Activated CD4-positive, alpha-beta T cell treated with anti-CD3 and anti-CD28 coated beads for 36 hours (primary cell): ENCODE data around the gene TRIML1. TPM values are rescaled to one million over a fixed set of nuclear protein-coding genes. Genes with fewer than 3 reads are reported as not detected.
A peak's percentile ranks its signal among the peaks of the same experiment; 100 is the strongest.

Experiments
- ATAC-seq: fragments of 200-7000 bp; cut with Tn5 transposase; one replicate; pipeline ENCODE4 v1.10.0; 2021; ENCODE audit warnings: mild to moderate bottlenecking, moderate library complexity
- CTCF ChIA-PET: fragments of 350-600 bp; sonication (Branson Sonifier 250); formaldehyde crosslinking; loops from one replicate; lab custom pipeline; 2021; ENCODE audit warnings: antibody characterized with exemption; lab: Charles Lee
- POLR2A ChIA-PET: fragments of 350-600 bp; sonication (Branson Sonifier 250); formaldehyde crosslinking; loops from one replicate; lab custom pipeline; 2021; ENCODE audit warnings: antibody characterized with exemption, inconsistent platforms; lab: Charles Lee
- DNase-seq: peaks from one replicate; pipeline ENCODE4 v3.0.0-alpha.2; 2020
- H3K27ac Mint-ChIP-seq: one replicate; pipeline ENCODE4 v1.8.0; 2021; ENCODE audit warnings: mixed read lengths
- H3K27me3 Mint-ChIP-seq: one replicate; pipeline ENCODE4 v1.8.0; 2021; ENCODE audit warnings: mixed read lengths
- H3K36me3 Mint-ChIP-seq: one replicate; pipeline ENCODE4 v1.8.0; 2021; ENCODE audit warnings: low read depth, mixed read lengths
- H3K4me1 Mint-ChIP-seq: one replicate; pipeline ENCODE4 v1.8.0; 2021; ENCODE audit warnings: mixed read lengths
- H3K4me3 Mint-ChIP-seq: one replicate; pipeline ENCODE4 v1.8.0; 2021; ENCODE audit warnings: mild to moderate bottlenecking, moderate library complexity, mixed read lengths
- H3K9me3 Mint-ChIP-seq: one replicate; pipeline ENCODE4 v1.8.0; 2021; ENCODE audit warnings: low read depth, mixed read lengths
- intact Hi-C, 2 experiments: fragments of 100-400 bp; cut with DNase I in 1 of 2; cut with micrococcal nuclease in 1 of 2; formaldehyde crosslinking; loops; one replicate each; pipeline versions ENCODE4 v1.14.2 to v1.15.1; 2022 to 2024; cut with DNase I, micrococcal nuclease
- total RNA-seq, 2 experiments: library from RNA; stranded (reverse); gene quantifications; one replicate each; pipeline ENCODE4 v1.2.3, GENCODE V29; 2021

TRIML1 gene
- total RNA-seq, 2 experiments from 2014 or later, result not detected

DNA sequence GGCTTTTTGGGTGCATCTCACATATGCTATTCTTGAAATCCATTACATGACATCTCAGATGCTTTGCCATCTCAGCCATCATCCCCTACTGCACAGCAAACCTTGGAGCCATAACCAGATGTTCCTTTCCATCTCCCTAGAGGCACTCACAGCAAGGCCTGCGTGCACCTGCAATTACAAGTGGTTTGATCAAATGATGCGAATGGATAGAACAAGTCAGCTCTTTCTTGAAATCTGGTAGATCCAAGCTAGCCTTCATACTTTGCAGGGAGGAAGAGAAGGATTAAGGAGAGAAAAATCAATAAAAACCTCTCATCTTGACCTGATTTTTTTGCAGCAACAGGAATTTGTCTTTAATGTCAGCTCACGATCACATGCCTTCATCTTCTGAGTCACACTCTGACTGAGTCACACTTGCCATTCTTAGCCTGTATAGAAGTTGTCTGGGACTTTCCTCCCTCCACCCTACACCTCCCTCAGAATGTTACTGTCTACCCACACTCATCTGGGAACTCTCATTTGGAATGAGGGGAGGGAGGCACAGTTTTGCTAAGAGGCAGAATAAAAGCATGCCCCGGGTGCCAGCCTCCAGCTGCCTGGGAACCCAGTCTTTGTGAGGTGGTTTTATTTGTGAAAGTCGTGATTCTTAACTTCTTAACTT, 11.9 kb upstream of the TRIML1 start:
- intact Hi-C loops, result no loop called here
- no peaks in the 10 kb centered on the region for H3K36me3 Mint-ChIP-seq
- DNase-seq (peak; percentile 10), ATAC-seq (peak; percentile 77)
- no peak overlapping the region for H3K4me3 Mint-ChIP-seq
- H3K27me3 Mint-ChIP-seq, result no peaks in the 10 kb centered on the region
- H3K27ac Mint-ChIP-seq, result no peak overlapping the region
- H3K4me1 Mint-ChIP-seq, result peaks cover 2% of the 10 kb centered on the region
- H3K9me3 Mint-ChIP-seq, result peaks cover 1% of the 10 kb centered on the region
- POLR2A ChIA-PET, result no interaction called here
- CTCF ChIA-PET, result no interaction called here

DNA sequence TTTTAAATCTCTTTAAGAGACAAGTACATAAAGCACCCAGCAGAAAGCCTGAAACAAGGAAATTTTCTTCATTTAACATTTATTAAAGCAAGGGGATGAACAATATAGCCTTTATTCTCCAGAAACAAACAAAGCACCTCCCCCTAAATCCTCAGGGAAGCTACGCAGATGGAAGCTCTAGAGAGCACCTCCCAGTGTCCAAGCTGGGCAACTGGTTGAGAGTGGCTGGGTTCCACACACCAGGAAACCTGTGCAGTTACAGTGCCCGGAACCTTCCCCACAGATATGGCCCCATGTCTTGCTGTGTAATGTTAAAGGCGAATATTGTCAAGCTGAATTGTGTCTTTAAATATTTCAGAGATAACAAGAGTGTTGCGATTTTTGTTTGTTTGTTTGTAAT, 8.9 kb upstream of the TRIML1 start:
- no peak for DNase-seq
- Mint-ChIP-seq H3K27ac (no peak overlapping the region), H3K9me3 (peaks cover 9% of the 10 kb centered on the region), H3K27me3 (no peaks in the 10 kb centered on the region), H3K4me1 (peaks cover 2% of the 10 kb centered on the region), H3K36me3 (no peaks in the 10 kb centered on the region), H3K4me3 (no peak overlapping the region)
- ChIA-PET POLR2A (no interaction called here), CTCF (no interaction called here)
- ATAC-seq, result no peak
- intact Hi-C loops, result no loop called here

DNA sequence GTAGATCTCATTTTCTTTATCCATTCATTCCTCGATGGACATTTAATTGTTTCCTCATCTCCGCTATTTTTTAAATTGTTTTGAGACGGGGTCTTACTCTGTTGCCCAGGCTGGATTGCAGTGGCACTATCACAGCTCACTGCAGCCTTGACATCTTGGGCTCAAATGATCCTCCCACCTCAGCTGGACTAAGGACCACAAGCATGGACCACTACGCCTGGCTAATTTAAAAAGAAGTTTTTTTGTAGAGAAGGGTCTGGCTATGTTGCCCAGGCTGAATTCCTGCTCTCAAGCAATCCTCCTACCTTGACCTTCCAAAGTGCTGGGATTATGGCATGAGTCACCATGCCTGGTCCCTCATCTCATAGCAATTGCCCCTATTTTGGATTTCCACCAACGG, 7.0 kb upstream of the TRIML1 start:
- Mint-ChIP-seq H3K4me1 (peaks cover 1% of the 10 kb centered on the region), H3K27me3 (no peaks in the 10 kb centered on the region), H3K27ac (no peak overlapping the region), H3K9me3 (peaks cover 13% of the 10 kb centered on the region), H3K36me3 (no peaks in the 10 kb centered on the region), H3K4me3 (no peak overlapping the region)
- ChIA-PET CTCF (no interaction called here), POLR2A (no interaction called here)
- intact Hi-C loops, result no loop called here
- no peak for DNase-seq
- no peak for ATAC-seq

DNA sequence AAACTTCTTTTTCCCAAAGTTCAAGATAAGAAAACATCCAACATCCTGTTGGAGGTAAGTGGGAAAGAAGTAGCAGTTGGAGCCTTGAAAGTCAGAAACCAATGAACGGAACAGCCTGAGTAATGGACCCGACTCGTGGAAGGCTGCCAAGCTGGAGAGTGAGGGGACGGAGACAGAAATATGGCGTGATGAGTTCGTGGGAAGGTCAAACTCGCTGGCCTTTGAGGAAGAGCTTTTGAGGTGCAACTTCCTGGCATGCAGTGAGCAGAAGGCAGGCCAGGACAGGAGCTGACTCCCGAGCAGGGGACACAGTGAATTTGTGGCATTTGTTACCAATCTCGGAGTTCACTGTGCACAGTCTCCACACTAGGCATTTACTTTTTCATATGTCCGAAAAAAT, 1.0 kb upstream of the TRIML1 start:
- peaks cover 10% of the 10 kb centered on the region for H3K9me3 Mint-ChIP-seq
- intact Hi-C loops, result no loop called here
- H3K27me3 Mint-ChIP-seq, result no peaks in the 10 kb centered on the region
- no peak overlapping the region for H3K4me3 Mint-ChIP-seq
- DNase-seq, result no peak
- ChIA-PET POLR2A (no interaction called here), CTCF (no interaction called here)
- H3K36me3 Mint-ChIP-seq, result no peaks in the 10 kb centered on the region
- ATAC-seq, result no peak
- no peaks in the 10 kb centered on the region for H3K4me1 Mint-ChIP-seq
- H3K27ac Mint-ChIP-seq, result no peak overlapping the region

DNA sequence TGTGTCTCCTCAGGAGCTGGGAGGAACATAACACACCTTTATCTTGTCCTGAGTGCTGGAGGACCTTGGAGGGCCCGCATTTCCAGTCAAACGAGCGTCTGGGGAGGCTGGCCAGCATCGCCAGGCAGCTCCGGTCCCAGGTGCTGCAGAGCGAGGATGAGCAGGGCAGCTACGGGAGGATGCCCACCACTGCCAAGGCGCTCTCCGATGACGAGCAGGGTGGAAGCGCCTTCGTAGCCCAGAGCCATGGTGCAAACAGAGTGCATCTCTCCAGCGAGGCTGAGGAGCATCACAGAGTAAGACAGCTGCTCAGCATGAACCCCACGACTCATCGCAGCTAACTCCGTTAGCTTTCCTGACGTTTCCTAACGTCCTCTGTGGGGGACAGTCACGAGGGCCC, 430 bp downstream of the TRIML1 start:
- DNase-seq (no peak), ATAC-seq (no peak)
- Mint-ChIP-seq H3K36me3 (no peaks in the 10 kb centered on the region), H3K9me3 (peaks cover 12% of the 10 kb centered on the region), H3K4me1 (no peaks in the 10 kb centered on the region), H3K27me3 (no peaks in the 10 kb centered on the region), H3K27ac (no peak overlapping the region), H3K4me3 (no peak overlapping the region)
- CTCF ChIA-PET, result no interaction called here
- POLR2A ChIA-PET, result no interaction called here
- intact Hi-C loops, result no loop called here

DNA sequence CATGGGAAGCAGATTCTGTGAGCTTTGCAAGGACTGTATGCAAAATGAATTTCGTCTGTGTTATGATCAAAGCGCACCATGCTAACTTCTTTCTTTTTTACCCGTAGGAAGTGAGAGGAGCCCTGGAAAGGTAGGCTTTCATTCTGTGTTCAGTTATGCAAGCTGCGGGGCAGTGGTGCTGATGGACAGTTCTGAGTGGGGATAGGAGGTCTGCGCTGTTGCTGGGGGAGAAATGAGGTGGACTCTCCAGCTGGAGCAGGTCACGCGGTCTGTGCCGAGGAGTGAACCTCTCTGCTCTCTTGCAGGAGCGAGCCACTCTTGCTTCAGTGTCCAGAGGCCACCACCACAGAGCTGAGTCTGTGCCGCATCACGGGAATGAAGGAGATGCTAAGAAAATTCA, 4.5 kb downstream of the TRIML1 start:
- intact Hi-C loops, result no loop called here
- no peaks in the 10 kb centered on the region for H3K4me1 Mint-ChIP-seq
- H3K9me3 Mint-ChIP-seq, result peaks cover 3% of the 10 kb centered on the region
- ChIA-PET POLR2A (no interaction called here), CTCF (no interaction called here)
- H3K36me3 Mint-ChIP-seq, result no peaks in the 10 kb centered on the region
- H3K27me3 Mint-ChIP-seq, result no peaks in the 10 kb centered on the region
- H3K4me3 Mint-ChIP-seq, result no peak overlapping the region
- no peak overlapping the region for H3K27ac Mint-ChIP-seq
- DNase-seq, result no peak
- no peak for ATAC-seq

DNA sequence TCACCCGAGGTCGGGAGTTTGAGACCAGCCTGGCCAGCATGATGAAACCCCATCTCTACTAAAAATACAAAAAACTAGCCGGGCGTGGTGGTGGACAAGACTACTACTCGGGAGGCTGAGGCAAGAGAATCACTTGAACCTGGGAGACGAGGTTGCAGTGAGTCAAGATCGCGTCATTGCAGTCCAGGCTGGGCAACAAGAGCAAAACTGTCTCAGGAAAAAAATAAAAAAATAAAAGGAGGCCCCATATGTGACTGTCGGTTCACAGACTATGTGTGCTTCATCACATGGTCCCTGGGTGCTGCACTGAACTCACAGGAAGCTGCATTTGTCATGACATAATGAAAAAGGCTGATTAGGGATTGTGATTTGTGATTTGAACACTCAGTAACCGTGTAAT, 6.4 kb downstream of the TRIML1 start:
- intact Hi-C loops, result no loop called here
- ChIA-PET CTCF (no interaction called here), POLR2A (no interaction called here)
- Mint-ChIP-seq H3K4me1 (no peaks in the 10 kb centered on the region), H3K9me3 (peaks cover 3% of the 10 kb centered on the region), H3K27ac (no peak overlapping the region), H3K4me3 (no peak overlapping the region), H3K36me3 (no peaks in the 10 kb centered on the region), H3K27me3 (no peaks in the 10 kb centered on the region)
- no peak for DNase-seq
- ATAC-seq, result no peak

DNA sequence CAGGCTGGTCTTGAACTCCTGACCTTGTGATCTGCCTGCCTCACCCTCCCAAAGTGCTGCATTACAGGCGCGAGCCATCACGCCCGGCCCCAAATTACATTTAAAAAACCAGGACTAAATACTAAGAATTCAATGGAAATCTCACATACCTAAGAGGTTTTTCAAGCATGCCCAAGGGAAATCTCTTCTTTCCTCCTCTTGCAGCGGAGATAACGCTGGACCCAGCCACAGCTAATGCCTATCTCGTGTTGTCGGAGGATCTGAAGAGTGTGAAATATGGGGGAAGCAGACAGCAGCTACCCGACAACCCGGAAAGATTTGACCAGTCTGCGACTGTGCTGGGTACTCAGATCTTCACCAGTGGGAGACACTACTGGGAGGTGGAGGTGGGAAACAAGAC, 7.4 kb downstream of the TRIML1 start:
- Mint-ChIP-seq H3K36me3 (no peaks in the 10 kb centered on the region), H3K4me1 (no peaks in the 10 kb centered on the region), H3K27me3 (no peaks in the 10 kb centered on the region), H3K9me3 (peaks cover 3% of the 10 kb centered on the region), H3K27ac (no peak overlapping the region), H3K4me3 (no peak overlapping the region)
- intact Hi-C loops, result no loop called here
- DNase-seq, result no peak
- CTCF ChIA-PET, result no interaction called here
- ATAC-seq, result no peak
- POLR2A ChIA-PET, result no interaction called here

DNA sequence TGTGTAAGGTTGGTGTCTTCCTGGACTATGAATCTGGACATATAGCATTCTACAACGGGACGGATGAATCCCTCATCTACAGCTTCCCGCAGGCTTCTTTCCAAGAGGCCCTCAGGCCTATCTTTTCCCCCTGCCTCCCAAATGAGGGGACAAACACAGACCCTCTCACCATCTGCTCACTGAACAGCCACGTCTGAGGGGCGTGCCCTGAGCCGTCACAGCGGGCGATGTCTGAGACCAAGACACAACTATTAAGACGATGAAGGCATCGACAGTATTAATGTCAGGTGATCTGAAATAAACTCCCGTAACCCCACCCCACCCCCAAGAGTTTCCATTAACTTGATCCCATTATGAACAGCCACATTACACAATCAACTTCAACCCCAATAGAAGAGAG, 7.9 kb downstream of the TRIML1 start:
- Mint-ChIP-seq H3K4me3 (no peak overlapping the region), H3K9me3 (peaks cover 3% of the 10 kb centered on the region), H3K27me3 (no peaks in the 10 kb centered on the region), H3K36me3 (no peaks in the 10 kb centered on the region), H3K4me1 (no peaks in the 10 kb centered on the region), H3K27ac (no peak overlapping the region)
- intact Hi-C loops, result no loop called here
- ChIA-PET CTCF (no interaction called here), POLR2A (no interaction called here)
- ATAC-seq (no peak), DNase-seq (no peak)

DNA sequence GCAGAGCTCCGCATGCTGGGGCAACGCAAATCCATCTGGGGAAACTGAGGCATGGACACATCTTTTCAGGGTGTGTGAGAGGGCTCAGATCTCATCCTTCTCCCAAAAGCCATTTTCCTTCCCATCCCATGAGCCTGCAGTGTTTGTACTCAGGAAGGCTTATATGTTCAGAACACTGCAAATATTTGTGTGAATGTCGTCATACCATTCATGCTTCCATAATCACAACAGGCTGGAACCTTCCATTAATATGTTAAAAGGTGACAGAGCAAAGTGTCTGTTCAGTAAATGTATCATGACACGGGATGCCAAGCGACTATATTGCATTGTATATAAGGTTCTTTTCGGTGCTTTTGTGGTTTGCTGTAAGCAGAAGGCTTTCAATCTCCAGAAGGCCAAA, 8.5 kb downstream of the TRIML1 start:
- intact Hi-C loops, result no loop called here
- DNase-seq, result no peak
- Mint-ChIP-seq H3K27me3 (no peaks in the 10 kb centered on the region), H3K36me3 (no peaks in the 10 kb centered on the region), H3K9me3 (peaks cover 3% of the 10 kb centered on the region), H3K27ac (no peak overlapping the region), H3K4me3 (no peak overlapping the region), H3K4me1 (no peaks in the 10 kb centered on the region)
- ChIA-PET POLR2A (no interaction called here), CTCF (no interaction called here)
- no peak for ATAC-seq

DNA sequence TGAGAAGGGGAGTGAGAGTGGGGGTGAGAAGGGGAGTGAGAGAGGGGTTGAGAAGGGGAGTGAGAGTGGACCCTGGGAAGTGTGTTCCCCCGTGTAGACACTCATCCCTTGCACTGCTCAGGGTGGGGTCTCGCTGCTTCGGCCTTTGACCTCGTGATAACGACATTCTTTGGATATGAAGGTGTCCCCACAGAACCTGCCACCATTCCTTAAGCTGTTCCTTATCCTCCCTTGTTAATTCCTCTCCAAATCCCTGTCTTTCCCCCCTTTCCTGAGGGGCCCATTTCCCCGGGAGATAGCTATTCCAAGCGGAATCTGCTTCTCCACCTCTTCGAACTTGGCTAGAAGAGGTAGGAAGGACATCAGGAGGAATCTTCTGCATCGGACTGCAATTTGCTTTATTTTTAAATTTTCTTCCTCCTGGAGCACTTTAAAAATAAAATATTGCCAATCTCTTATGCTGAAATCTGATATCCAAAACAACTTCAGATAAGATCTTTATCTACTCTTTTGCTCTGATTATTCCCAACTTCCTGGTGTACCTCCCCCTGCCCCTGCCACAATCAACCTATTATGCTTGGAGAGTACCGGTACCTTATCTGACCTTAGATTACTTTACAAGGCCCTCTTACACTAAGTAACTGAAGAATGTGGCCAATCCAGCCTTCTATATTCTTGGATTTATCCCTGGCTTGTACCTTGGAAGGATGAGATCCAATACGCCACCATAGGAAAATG, 15.6 kb downstream of the TRIML1 start:
- Mint-ChIP-seq H3K27ac (no peak overlapping the region), H3K9me3 (peaks cover 5% of the 10 kb centered on the region), H3K36me3 (no peaks in the 10 kb centered on the region), H3K4me3 (no peak overlapping the region), H3K4me1 (no peaks in the 10 kb centered on the region), H3K27me3 (no peaks in the 10 kb centered on the region)
- ChIA-PET CTCF (no interaction called here), POLR2A (no interaction called here)
- intact Hi-C loops, result no loop called here
- ATAC-seq, result no peak
- DNase-seq, result no peak

DNA sequence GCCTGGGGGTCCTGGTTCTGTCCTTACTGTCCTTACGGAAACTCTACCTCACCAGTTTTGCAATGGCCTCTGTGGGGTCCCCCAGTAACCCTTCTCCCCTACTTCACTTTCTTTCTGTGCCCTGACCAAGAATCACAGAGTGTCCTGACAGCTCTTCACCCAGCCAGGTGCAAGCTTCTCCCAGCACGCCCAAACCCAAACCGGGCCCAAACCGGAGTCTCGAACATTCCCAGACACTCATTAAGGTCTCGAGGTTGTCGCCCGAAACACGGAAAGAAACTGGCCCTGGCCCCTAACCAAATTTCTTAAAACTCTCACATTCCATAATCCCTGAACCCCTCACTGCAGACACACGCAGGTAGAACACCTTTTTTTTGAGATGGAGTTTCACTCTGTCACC, 19.1 kb downstream of the TRIML1 start:
- POLR2A ChIA-PET, result no interaction called here
- no peak overlapping the region for H3K27ac Mint-ChIP-seq
- no peak overlapping the region for H3K4me3 Mint-ChIP-seq
- CTCF ChIA-PET, result no interaction called here
- no peaks in the 10 kb centered on the region for H3K27me3 Mint-ChIP-seq
- no peaks in the 10 kb centered on the region for H3K4me1 Mint-ChIP-seq
- ATAC-seq (no peak), DNase-seq (no peak)
- intact Hi-C loops, result no loop called here
- peaks cover 5% of the 10 kb centered on the region for H3K9me3 Mint-ChIP-seq
- no peaks in the 10 kb centered on the region for H3K36me3 Mint-ChIP-seq
